Hepatocyte (in vitro differentiated cells): ENCODE measurements around the gene TCEA2. TPM values are rescaled to one million over a fixed set of nuclear protein-coding genes. Genes with fewer than 3 reads are reported as not detected.

Experiments
- DNase-seq: peaks from one replicate; pipeline ENCODE4 v3.0.0-alpha.2; 2016; ENCODE audit warnings: low spot score
- H2AFZ ChIP-seq: fragments of 200-600 bp; sonication (generic); 2 replicates; pipeline ENCODE4 v1.6.0; 2016; ENCODE audit warnings: antibody characterized with exemption, mild to moderate bottlenecking
- H3K27ac ChIP-seq: fragments of 200-600 bp; sonication (generic); 2 replicates; pipeline ENCODE4 v1.5.1; 2016; ENCODE audit warnings: mild to moderate bottlenecking
- H3K27me3 ChIP-seq: fragments of 200-600 bp; sonication (generic); 2 replicates; pipeline ENCODE4 v1.6.1; 2016
- H3K36me3 ChIP-seq: fragments of 200-600 bp; sonication (generic); replicated peaks from 2 replicates; pipeline ENCODE4 v1.5.1; 2016; ENCODE audit warnings: low read depth; ENCODE audit not compliant: insufficient read depth
- H3K4me1 ChIP-seq: fragments of 200-600 bp; sonication (generic); 2 replicates; pipeline ENCODE4 v1.5.1; 2016; ENCODE audit warnings: mild to moderate bottlenecking, moderate library complexity; ENCODE audit not compliant: insufficient read depth
- H3K4me2 ChIP-seq: fragments of 200-600 bp; sonication (generic); 2 replicates; pipeline ENCODE4 v1.6.0; 2016
- H3K4me3 ChIP-seq: fragments of 200-600 bp; sonication (generic); 2 replicates; pipeline ENCODE4 v1.5.1; 2016; ENCODE audit warnings: mild to moderate bottlenecking
- H3K79me2 ChIP-seq: fragments of 200-600 bp; sonication (generic); 2 replicates; pipeline ENCODE4 v1.6.0; 2017; ENCODE audit warnings: mild to moderate bottlenecking
- H3K9me2 ChIP-seq: fragments of 200-600 bp; sonication (generic); replicated peaks from 2 replicates; pipeline ENCODE4 v1.6.0; 2017; ENCODE audit warnings: mild to moderate bottlenecking; ENCODE audit not compliant: insufficient read depth
- H3K9me3 ChIP-seq: fragments of 200-600 bp; sonication (generic); 2 replicates; pipeline ENCODE4 v1.5.1; 2016; ENCODE audit warnings: low read depth, mild to moderate bottlenecking
- H4K20me1 ChIP-seq: fragments of 200-600 bp; sonication (generic); 2 replicates; pipeline ENCODE4 v1.6.0; 2016; ENCODE audit warnings: mild to moderate bottlenecking; ENCODE audit not compliant: insufficient read depth, poor library complexity, severe bottlenecking
- CTCF ChIP-seq: fragments of 200-600 bp; sonication (generic); IDR thresholded peaks from 2 replicates; pipeline ENCODE4 v1.5.1; 2016; ENCODE audit warnings: antibody characterized with exemption, mild to moderate bottlenecking; ENCODE audit not compliant: poor library complexity
- EZH2 ChIP-seq: fragments of 200-600 bp; sonication (generic); IDR thresholded peaks from 2 replicates; pipeline ENCODE4 v1.6.1; 2016; ENCODE audit warnings: antibody characterized with exemption, mild to moderate bottlenecking, borderline replicate concordance
- EZH2phosphoT487 ChIP-seq: fragments of 200-600 bp; sonication (generic); IDR thresholded peaks from one replicate; pipeline ENCODE4 v1.6.1; 2018; ENCODE audit warnings: antibody characterized with exemption, mild to moderate bottlenecking, low read depth, moderate library complexity; ENCODE audit not compliant: unreplicated experiment, severe bottlenecking
- WGBS: methylation state at CpG from one replicate; pipeline ENCODE4 v1.1.6; 2016; ENCODE audit warnings: low lambda C conversion rate; ENCODE audit errors: missing lambda C conversion rate; 5-methylcytosine and 5-hydroxymethylcytosine counted together
- polyA plus RNA-seq: library from polyadenylated mRNA; unstranded; fragments of >200 nt; fragmentation: Nextera tagmentation; extraction: Ambion mirVana; gene quantifications from 2 replicates; pipeline ENCODE4 v1.2.1, GENCODE V29; 2016
- total RNA-seq: library from RNA; depleted of rRNA; stranded (reverse); fragments of >200 nt; gene quantifications from 2 replicates; pipeline ENCODE4 v1.2.3, GENCODE V29; 2014

TCEA2 gene
- total and polyA plus RNA-seq, 2 experiments from 2014 or later, result 26.0 to 74.2 TPM

GRCh38 chr20:64062276-64062595, 762 bp upstream of the TCEA2 start:
- H3K27ac ChIP-seq, result peak overlapping the region; percentile 93
- H3K79me2 ChIP-seq, result peaks cover 12% of the 10 kb centered on the region
- TF ChIP-seq CTCF, result no peak
- TF ChIP-seq EZH2phosphoT487, result no peak
- TF ChIP-seq EZH2, result no peak
- 74% methylated on average over 5 of the region's 5 CpGs for WGBS
- peak overlapping the region; percentile 86 for H3K4me2 ChIP-seq
- DNase-seq, result no peak
- no peaks in the 10 kb centered on the region for H4K20me1 ChIP-seq
- no peaks in the 10 kb centered on the region for H3K27me3 ChIP-seq
- peaks cover 17% of the 10 kb centered on the region for H3K4me1 ChIP-seq
- H3K9me3 ChIP-seq, result no peaks in the 10 kb centered on the region
- no peak overlapping the region for H3K4me3 ChIP-seq
- peak overlapping the region; percentile 74 for H2AFZ ChIP-seq
- no peaks in the 10 kb centered on the region for H3K36me3 ChIP-seq
- no peaks in the 10 kb centered on the region for H3K9me2 ChIP-seq

- no peaks in the 10 kb centered on the region for H3K36me3 ChIP-seq
- WGBS, result 13% methylated on average over 19 of the region's 51 CpGs
- peaks cover 12% of the 10 kb centered on the region for H3K79me2 ChIP-seq
- no peaks in the 10 kb centered on the region for H4K20me1 ChIP-seq
- no peaks in the 10 kb centered on the region for H3K9me2 ChIP-seq
- H3K9me3 ChIP-seq, result no peaks in the 10 kb centered on the region
- peak overlapping the region; percentile 98 for H3K4me3 ChIP-seq
- H3K27me3 ChIP-seq, result no peaks in the 10 kb centered on the region
- peak; percentile 67 for DNase-seq
- TF ChIP-seq EZH2phosphoT487, result no peak
- TF ChIP-seq EZH2, result no peak
- no peak for TF ChIP-seq CTCF
- peaks cover 13% of the 10 kb centered on the region for H3K4me1 ChIP-seq
- H3K27ac ChIP-seq, result peak overlapping the region; percentile 34
- peak overlapping the region; percentile 95 for H3K4me2 ChIP-seq
- H2AFZ ChIP-seq, result peak overlapping the region; percentile 63
Measured at GRCh38 chr20:64063389-64064144, 569 bp downstream of the TCEA2 start.

GRCh38 chr20:64064145-64064698, 1.2 kb downstream of the TCEA2 start:
- no peaks in the 10 kb centered on the region for H4K20me1 ChIP-seq
- no peak overlapping the region for H2AFZ ChIP-seq
- peaks cover 12% of the 10 kb centered on the region for H3K79me2 ChIP-seq
- H3K4me1 ChIP-seq, result peaks cover 13% of the 10 kb centered on the region
- no peaks in the 10 kb centered on the region for H3K27me3 ChIP-seq
- TF ChIP-seq EZH2, result no peak
- TF ChIP-seq CTCF, result no peak
- TF ChIP-seq EZH2phosphoT487, result no peak
- no peaks in the 10 kb centered on the region for H3K9me2 ChIP-seq
- H3K36me3 ChIP-seq, result no peaks in the 10 kb centered on the region
- peak overlapping the region; percentile 98 for H3K4me3 ChIP-seq
- peak overlapping the region; percentile 95 for H3K4me2 ChIP-seq
- no peaks in the 10 kb centered on the region for H3K9me3 ChIP-seq
- 66% methylated on average over 12 of the region's 12 CpGs for WGBS
- peak overlapping the region; percentile 34 for H3K27ac ChIP-seq
- DNase-seq, result no peak
